Stimulated activated naive CD4-positive, alpha-beta T cell treated with Interleukin-2 at 50 U/mL for 16 hours (primary cell): ENCODE data around the gene ZNF500.

ENCODE experiments used
- DNase-seq: peaks from one replicate; lab custom pipeline; 2025; lab: John Stamatoyannopoulos, UW

ZNF500 gene

DNA sequence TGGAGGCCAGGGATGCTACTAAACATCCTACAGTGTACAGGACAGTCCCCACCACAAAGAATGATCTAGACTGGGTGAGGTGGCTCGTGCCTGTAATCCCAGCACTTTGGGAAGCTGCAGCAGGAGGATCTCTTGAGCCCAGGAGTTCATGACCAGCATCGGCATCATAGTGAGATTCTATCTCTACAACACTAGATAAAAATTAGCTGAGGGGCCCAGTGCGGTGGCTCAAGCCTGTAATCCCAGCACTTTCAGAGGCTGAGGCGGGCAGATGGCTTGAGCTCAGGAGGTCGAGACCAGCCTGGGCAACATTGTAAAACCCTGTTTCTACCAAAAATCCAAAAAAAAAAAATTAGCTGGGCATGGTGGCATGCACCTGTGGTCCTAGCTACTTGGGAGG lies 5.4 kb upstream of the ZNF500 start:
- DNase-seq, result no peak

- no peak for DNase-seq
Observed at GRCh38 chr16:4771646-4772045, 4.7 kb upstream of the ZNF500 start.

DNA sequence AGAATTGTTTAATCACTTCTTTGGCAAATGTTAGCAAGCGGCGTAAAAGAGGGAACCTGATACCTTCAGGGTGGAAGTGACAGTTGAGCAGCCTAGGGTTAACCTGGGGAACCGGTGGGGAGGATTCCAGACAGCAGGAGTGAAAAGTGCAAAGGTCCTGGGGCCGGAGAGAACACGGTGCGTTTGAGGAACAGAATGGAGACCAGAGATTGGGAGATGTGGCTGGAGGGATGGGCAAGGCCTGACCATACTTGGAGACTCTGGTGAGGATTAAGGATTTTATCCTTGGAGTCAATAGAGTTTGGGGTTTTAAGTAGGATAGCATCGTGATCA lies 2.3 kb upstream of the ZNF500 start:
- DNase-seq, result no peak

DNA sequence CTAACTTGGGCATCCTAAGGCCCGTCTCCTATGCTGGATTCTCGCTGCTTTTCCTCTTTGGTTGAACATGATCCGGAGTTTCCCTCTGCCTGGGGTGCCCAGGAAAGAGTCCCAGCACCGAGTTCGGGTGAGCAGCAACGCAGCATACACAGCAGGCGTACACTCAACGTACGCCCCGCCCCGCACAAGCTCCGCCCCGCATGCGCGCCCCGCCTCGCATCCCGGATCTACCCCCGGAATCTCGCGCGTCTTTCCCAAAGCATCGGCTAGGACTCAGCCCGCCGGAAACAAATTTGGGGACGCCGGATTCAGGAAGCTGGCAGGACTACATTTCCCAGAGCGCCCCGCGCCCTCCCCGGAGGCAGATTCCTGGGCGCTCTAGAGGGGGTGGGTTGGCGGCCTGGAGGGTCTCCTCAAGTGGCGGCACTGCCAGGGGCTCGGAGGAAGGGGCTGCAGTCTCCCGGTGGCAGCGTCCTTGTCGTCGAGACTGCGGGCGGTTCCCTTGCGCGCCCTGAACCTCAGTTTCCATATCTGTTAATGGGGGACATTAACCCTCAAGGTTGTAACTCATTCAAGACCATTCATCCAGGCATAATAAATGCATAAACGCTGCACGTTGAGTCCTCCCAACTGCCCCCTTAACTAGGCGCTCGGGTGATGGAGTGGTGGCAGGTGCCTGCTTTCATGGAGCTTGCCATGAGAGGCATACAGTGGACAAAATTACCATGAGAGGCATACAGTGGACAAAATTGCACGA lies 1.8 kb upstream of the ZNF500 start:
- peak; percentile 84 for DNase-seq

- DNase-seq, result no peak
Observed at GRCh38 chr16:4767872-4768548, 1.0 kb upstream of the ZNF500 start.

DNA sequence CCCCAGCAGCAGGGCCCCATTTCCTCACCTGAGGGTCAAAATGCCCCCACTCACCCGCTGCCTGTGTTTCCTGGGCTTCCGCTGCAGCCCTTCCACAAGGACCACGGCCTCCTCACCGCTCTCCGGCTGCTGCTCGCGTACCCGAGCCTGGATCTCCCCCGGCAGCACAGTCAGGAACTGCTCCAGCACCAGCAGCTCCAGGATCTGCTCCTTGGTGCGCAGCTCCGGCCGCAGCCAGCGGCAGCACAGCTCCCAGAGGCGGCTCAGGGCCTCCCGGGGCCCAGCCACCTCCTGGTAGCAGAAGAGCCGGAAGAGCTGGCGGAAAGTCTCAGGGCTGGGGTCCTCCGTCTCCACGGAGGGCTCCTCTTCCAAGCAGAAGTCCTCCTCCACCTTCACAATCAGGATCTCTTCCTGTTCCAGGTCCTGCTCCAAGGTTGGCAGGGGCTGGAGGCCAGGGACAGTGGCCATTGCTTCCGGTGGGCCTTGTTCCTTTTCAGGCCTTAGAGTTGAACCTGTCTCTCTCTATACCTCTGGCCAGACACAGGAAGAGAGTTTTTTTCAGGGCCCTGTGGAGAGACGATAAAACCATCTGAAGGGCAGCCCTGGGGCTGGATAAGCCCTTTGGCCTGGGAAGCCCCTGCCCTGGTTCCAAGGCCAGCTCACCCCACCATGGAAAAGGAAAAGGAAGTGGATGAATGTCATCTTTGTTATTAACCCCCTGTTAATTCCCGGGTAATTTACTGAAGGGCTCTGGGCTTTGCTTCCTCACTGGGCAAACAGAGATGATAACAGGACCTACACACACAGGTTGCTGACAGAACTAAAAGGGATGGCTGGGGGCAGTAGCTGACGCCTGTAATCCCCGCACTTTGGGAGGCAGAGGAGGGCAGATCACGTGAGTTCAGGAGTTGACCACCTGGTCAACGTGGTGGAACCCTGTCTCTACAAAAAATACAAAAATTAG lies 1.2 kb downstream of the ZNF500 start:
- DNase-seq, result no peak

DNA sequence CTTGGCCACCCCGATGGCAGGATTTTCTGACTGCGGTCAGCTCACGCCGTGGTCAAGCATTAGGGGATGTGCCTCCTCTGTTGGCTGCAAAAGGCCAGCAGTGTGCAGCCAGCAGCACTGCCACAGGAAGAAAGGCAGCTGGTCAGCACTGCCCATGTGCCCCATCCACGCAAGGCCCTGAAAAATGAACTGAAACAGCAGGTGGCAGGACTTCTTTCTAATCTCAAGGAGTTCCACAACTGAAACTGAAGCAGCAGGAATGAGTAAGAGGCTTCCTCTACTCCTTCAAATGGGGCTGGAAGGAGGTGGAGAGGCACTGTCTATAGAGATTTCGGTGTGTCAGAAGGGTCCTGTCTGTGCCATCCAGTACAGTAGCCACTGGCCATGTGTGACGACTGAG lies 3.2 kb downstream of the ZNF500 start:
- no peak for DNase-seq

DNA sequence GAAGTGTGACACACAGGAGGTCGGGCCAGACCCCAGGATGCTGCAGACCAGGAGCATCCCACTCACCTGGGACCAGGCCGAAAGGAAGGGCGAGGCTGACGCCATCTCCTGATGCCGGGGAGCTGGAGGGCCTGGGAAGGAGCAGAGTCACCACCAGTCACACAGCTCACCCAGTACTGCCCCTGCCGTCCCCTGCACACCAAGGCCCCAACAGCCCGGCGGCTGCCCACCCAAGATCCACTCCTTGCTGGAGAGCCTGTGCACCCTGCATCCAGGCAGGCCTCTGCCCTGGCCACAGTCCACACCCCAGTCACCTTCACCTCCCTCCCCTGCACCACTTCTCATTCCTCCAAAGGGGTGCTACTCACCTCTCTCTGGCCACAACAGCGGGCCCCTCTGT lies 4.8 kb downstream of the ZNF500 start:
- no peak for DNase-seq

DNA sequence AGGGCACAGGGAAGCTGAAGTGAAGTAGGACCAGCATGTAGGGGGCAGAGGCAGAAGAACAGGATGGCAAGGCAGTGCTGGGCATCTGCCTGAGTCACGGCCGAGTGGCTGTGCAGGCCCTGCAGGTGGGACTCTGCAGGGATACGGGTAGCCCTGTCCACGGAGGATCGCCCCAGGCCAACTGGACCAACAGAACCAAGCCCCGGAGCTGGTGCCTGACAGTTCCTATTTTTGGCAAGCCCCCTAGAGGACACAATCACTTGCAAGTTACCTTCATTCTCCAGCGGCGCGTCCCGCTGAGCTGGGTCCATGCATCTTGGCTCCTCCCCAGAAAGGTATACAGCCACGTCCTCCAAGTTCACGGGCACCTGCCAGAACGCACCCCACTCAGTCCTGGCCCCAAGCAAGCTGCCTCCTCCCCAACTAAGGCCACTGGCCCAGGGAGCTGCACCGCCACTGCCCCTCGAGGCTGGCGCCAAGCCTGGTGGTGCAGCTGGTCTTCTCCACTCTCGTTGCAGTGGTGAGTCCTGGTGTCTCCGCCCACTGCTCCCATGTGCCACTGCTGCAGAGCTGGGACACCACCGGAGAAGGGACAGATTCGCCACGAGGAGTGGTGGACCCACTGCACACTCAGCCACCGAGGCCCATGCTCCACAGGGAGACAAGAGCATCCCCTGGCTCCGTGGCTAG lies 6.6 kb downstream of the ZNF500 start:
- no peak for DNase-seq

GRCh38 chr16:4755687-4756086 lies 11.3 kb downstream of the ZNF500 start:
- DNase-seq, result no peak

GRCh38 chr16:4754865-4755264 lies 12.1 kb downstream of the ZNF500 start:
- DNase-seq, result no peak

GRCh38 chr16:4753227-4753626 lies 13.7 kb downstream of the ZNF500 start:
- no peak for DNase-seq

GRCh38 chr16:4752351-4753100 lies 14.4 kb downstream of the ZNF500 start:
- DNase-seq, result no peak

- no peak for DNase-seq
Observed at GRCh38 chr16:4750896-4751295, 16.1 kb downstream of the ZNF500 start.

GRCh38 chr16:4749700-4750257 lies 17.2 kb downstream of the ZNF500 start:
- no peak for DNase-seq

DNA sequence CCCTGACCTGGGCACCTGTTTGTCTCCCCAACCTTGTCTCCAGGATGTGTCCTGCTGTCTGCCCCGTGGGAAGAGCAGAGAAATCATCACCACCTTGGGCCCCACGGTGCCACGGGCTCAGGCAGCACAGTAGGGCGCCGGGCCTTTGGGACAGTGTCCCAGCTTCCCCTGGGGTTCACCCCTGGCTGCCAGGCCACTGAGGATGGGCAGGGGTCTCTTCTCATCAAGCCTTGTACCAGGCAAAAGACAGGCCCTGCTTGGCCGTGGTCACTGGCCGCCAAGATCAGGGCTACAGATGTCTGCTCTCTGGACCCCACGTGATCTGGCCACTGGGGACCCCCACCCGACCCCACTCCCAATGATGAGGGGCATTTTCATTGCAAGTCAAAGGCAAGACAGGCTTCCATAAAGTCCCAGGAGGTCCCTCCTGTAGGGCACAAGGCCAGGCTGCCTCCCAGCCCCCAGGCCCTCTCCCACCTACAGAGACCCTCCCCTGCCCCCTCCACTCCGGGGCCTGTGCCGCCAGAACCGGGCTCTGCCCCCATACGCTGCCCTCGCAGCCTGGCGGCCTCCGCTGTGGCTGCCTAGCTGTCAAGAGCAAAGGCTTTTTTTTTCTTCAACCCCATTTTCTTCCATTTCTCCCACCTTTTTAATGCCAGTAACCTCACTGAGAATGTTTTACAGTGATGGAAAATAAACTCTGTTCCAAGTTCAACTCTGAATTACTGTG lies 18.1 kb downstream of the ZNF500 start:
- no peak for DNase-seq

DNA sequence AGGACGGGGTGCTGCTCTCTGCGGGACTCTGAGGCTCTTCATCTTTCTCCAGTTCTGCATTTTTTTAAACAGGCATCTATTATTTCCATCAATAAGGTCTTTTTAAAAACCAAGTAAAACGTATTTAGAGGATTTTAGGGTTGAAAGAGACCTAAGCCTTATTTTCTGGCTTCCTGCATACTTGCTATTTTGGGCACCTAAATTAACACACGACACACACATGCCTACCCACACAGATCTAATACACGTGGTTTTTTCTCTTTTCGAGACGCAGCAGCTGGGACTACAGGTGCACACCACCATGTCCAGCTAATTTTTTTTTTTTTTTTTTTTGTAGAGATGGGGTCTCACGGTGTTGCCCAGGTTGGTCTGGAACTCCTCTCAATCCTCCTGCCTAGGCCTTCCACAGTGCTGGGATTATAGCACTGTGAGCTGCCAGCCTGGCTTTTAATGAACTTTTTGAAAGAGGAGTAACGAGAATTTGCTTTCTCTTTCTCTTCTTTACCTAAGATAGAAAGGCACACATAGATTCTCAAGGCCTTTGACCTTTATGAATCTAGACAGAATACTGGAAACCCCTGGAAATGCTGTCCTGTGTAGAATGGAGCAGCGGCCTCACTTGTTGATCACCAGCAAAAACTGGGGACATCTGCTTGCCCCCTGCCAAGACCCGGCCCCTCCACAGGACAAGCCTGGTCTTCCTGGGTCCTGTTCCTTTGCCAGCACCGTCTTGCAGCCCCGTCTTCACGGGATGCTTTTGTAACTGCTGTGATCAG lies 18.9 kb downstream of the ZNF500 start:
- no peak for DNase-seq

GRCh38 chr16:4746991-4747574 lies 19.9 kb downstream of the ZNF500 start:
- no peak for DNase-seq

DNA sequence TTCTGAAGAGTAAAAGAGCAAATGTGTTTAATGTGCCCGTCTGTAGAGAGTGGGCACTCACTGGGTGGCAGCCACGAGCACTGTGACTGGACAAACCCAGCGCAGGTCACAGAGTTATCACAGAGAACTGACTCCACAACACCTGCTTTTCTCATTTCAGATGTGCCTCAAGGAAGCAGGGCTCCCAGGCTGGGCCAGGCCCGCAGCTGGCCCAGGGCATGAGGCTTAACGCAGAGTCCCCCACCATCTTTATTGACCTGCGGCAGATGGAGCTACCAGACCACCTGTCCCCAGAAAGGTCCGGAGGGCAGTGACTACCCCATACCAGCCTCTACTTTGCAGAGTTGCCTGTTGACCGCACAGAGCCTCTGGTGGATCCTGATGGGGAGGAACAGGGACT lies 20.7 kb downstream of the ZNF500 start:
- no peak for DNase-seq
